H1 (cell line): ENCODE data around the gene UBE2H. TPM values are rescaled to one million over a fixed set of nuclear protein-coding genes. Genes with fewer than 3 reads are reported as not detected.

Experiments
- CTCF ChIA-PET: fragments of 300-600 bp; sonication (Branson Sonifier 250); formaldehyde crosslinking; loops from one replicate; lab custom pipeline; 2021; ENCODE audit not compliant: partially characterized antibody; lab: Charles Lee
- POLR2A ChIA-PET: fragments of 300-600 bp; sonication (Branson Sonifier 250); formaldehyde crosslinking; loops from one replicate; lab custom pipeline; 2021; ENCODE audit warnings: inconsistent platforms; ENCODE audit not compliant: partially characterized antibody; lab: Charles Lee
- DNase-seq, 2 experiments: peaks; one replicate each; pipeline versions ENCODE4 v3.0.0 to v3.0.0-alpha.2; 2010 to 2022; ENCODE audit warnings: low spot score in 2 of 2, low read depth in 1 of 2, mixed read lengths in 1 of 2
- FAIRE-seq: peaks from 2 replicates; lab custom pipeline; 2011; peaks lifted over from hg19 to GRCh38; lab: Jason Lieb, UNC
- H2AFZ ChIP-seq: 2 replicates; pipeline ENCODE4 v1.8.1; 2012; ENCODE audit warnings: low read length, inconsistent platforms
- H2AK5ac ChIP-seq: 2 replicates; pipeline ENCODE4 v1.6.1; 2013; ENCODE audit warnings: low read depth, low read length
- H2BK120ac ChIP-seq: replicated peaks from 2 replicates; pipeline ENCODE3; 2013; ENCODE audit warnings: low read depth, low read length, inconsistent platforms
- H2BK12ac ChIP-seq: 2 replicates; pipeline ENCODE4 v1.6.1; 2013; ENCODE audit warnings: low read depth, low read length
- H2BK15ac ChIP-seq: 2 replicates; pipeline ENCODE4 v1.6.1; 2013; ENCODE audit warnings: low read length
- H2BK20ac ChIP-seq: 2 replicates; pipeline ENCODE4 v1.6.1; 2013; ENCODE audit warnings: low read length
- H2BK5ac ChIP-seq: 2 replicates; pipeline ENCODE4 v1.6.1; 2013; ENCODE audit warnings: low read depth, low read length
- H3K14ac ChIP-seq: 2 replicates; pipeline ENCODE4 v1.6.1; 2013; ENCODE audit warnings: inconsistent platforms; ENCODE audit not compliant: insufficient read length
- H3K18ac ChIP-seq: 2 replicates; pipeline ENCODE4 v1.6.1; 2013; ENCODE audit warnings: low read length; ENCODE audit errors: extremely low read depth
- H3K23ac ChIP-seq: 2 replicates; pipeline ENCODE4 v1.6.1; 2013; ENCODE audit warnings: inconsistent platforms; ENCODE audit not compliant: insufficient read length
- H3K23me2 ChIP-seq: 2 replicates; pipeline ENCODE4 v1.6.1; 2013; ENCODE audit warnings: low read depth, low read length
- H3K27ac ChIP-seq: 2 replicates; pipeline ENCODE4 v1.6.1; 2011; ENCODE audit warnings: low read depth, low read length, inconsistent platforms
- H3K27me3 ChIP-seq, 4 experiments: replicated peaks in 1 of 4; 1 replicate in 1 of 4; 2 replicates in 3 of 4; pipeline versions ENCODE4 v1.6.1 to v1.8.1; 2011 to 2013; ENCODE audit warnings: low read length in 3 of 4, mild to moderate bottlenecking in 3 of 4, inconsistent platforms in 2 of 4, mixed read lengths in 2 of 4, moderate library complexity in 1 of 4; ENCODE audit not compliant: control insufficient read depth in 3 of 4, insufficient read depth in 3 of 4; ENCODE audit errors: extremely low read depth in 1 of 4
- H3K36me3 ChIP-seq, 4 experiments: 2 replicates each; pipeline versions ENCODE4 v1.6.1 to v1.8.1; 2011 to 2013; ENCODE audit warnings: mild to moderate bottlenecking in 4 of 4, low read length in 3 of 4, moderate library complexity in 2 of 4, control low read depth in 1 of 4, inconsistent platforms in 1 of 4; ENCODE audit not compliant: insufficient read depth in 4 of 4, control insufficient read depth in 2 of 4
- H3K4ac ChIP-seq: replicated peaks from 2 replicates; pipeline ENCODE3; 2013; ENCODE audit warnings: low read length, low read depth, mixed read lengths, inconsistent platforms; ENCODE audit not compliant: insufficient read length
- H3K4me1 ChIP-seq, 4 experiments: replicated peaks in 1 of 4; 1 replicate in 1 of 4; 2 replicates in 3 of 4; pipeline versions ENCODE4 v1.6.1 to v1.8.1; 2011 to 2013; ENCODE audit warnings: low read length in 3 of 4, inconsistent platforms in 2 of 4, mixed read lengths in 1 of 4; ENCODE audit not compliant: insufficient read depth in 4 of 4, control insufficient read depth in 3 of 4
- H3K4me2 ChIP-seq, 2 experiments: 2 replicates each; pipeline versions ENCODE4 v1.6.1 to v1.8.1; 2011 to 2013; ENCODE audit warnings: low read depth in 2 of 2, low read length in 2 of 2, control low read depth in 1 of 2, inconsistent platforms in 1 of 2, mild to moderate bottlenecking in 1 of 2; ENCODE audit not compliant: insufficient read depth in 1 of 2
- H3K4me3 ChIP-seq, 4 experiments: fragments of 200-600, 300-600 bp in 1 of 4; sonication (generic), shearing (Covaris generic), sonication (Bioruptor Twin) in 1 of 4; 2 replicates each; pipeline versions ENCODE4 v1.5.1 to v1.8.1; 2011 to 2016; ENCODE audit warnings: low read length in 4 of 4, low read depth in 3 of 4, control low read depth in 2 of 4, inconsistent platforms in 2 of 4, mild to moderate bottlenecking in 2 of 4, mixed read lengths in 1 of 4, moderate library complexity in 1 of 4; ENCODE audit not compliant: insufficient read depth in 2 of 4; ENCODE audit errors: extremely low read depth in 1 of 4
- H3K56ac ChIP-seq: replicated peaks from 2 replicates; pipeline ENCODE3; 2013; ENCODE audit warnings: low read depth, mild to moderate bottlenecking, mixed read lengths, low read length, inconsistent platforms; ENCODE audit not compliant: insufficient read length
- H3K79me1 ChIP-seq: 2 replicates; pipeline ENCODE4 v1.6.1; 2013; ENCODE audit warnings: low read depth, low read length, control low read depth
- H3K79me2 ChIP-seq, 2 experiments: 2 replicates each; pipeline versions ENCODE4 v1.6.1 to v1.8.1; 2012 to 2013; ENCODE audit warnings: low read length in 2 of 2, mild to moderate bottlenecking in 2 of 2, inconsistent platforms in 1 of 2; ENCODE audit not compliant: insufficient read depth in 2 of 2, control insufficient read depth in 1 of 2
- H3K9ac ChIP-seq, 4 experiments: replicated peaks in 1 of 4; 1 replicate in 1 of 4; 2 replicates in 3 of 4; pipeline versions ENCODE4 v1.6.1 to v1.8.1; 2011 to 2013; ENCODE audit warnings: low read depth in 3 of 4, low read length in 3 of 4, control low read depth in 2 of 4, mild to moderate bottlenecking in 2 of 4, moderate library complexity in 2 of 4, inconsistent platforms in 1 of 4; ENCODE audit errors: extremely low read depth in 1 of 4
- H3K9me3 ChIP-seq, 2 experiments: 2 replicates each; pipeline versions ENCODE4 v1.6.1 to v1.8.1; 2012 to 2013; ENCODE audit warnings: mild to moderate bottlenecking in 2 of 2, moderate library complexity in 2 of 2, control low read depth in 1 of 2, inconsistent platforms in 1 of 2, low read depth in 1 of 2, low read length in 1 of 2, mixed read lengths in 1 of 2; ENCODE audit not compliant: insufficient read depth in 2 of 2
- H4K20me1 ChIP-seq, 2 experiments: replicated peaks in 1 of 2; 2 replicates each; pipeline versions ENCODE3 to v1.8.1; 2011 to 2013; ENCODE audit warnings: inconsistent platforms in 2 of 2, low read length in 2 of 2, mild to moderate bottlenecking in 1 of 2; ENCODE audit not compliant: insufficient read depth in 2 of 2, control insufficient read depth in 1 of 2
- H4K5ac ChIP-seq: 2 replicates; pipeline ENCODE4 v1.6.1; 2013; ENCODE audit warnings: low read length, low read depth, mixed read lengths, inconsistent platforms; ENCODE audit not compliant: insufficient read length
- H4K8ac ChIP-seq: 2 replicates; pipeline ENCODE4 v1.8.0; 2013; ENCODE audit warnings: mild to moderate bottlenecking, moderate library complexity, low read length, inconsistent platforms; ENCODE audit not compliant: insufficient read depth; ENCODE audit errors: extremely low read depth
- H4K91ac ChIP-seq: replicated peaks from 2 replicates; pipeline ENCODE3; 2013; ENCODE audit warnings: low read length, mixed read lengths, inconsistent platforms; ENCODE audit not compliant: insufficient read length
- CREB1 ChIP-seq: IDR thresholded peaks from 2 replicates; pipeline ENCODE4 v1.6.1; 2012; ENCODE audit warnings: inconsistent platforms
- EZH2 ChIP-seq: fragments of 200-600 bp; sonication (generic); IDR thresholded peaks from 2 replicates; pipeline ENCODE4 v1.7.1; 2012; ENCODE audit warnings: low read depth, mild to moderate bottlenecking, moderate library complexity, low read length, inconsistent platforms; ENCODE audit not compliant: severe bottlenecking
- GABPA ChIP-seq: IDR thresholded peaks from 2 replicates; pipeline ENCODE4 v1.6.1; 2011; ENCODE audit warnings: mild to moderate bottlenecking, low read length, moderate library complexity, borderline replicate concordance; ENCODE audit not compliant: insufficient read depth
- JUN ChIP-seq: IDR thresholded peaks from 2 replicates; pipeline ENCODE4 v1.6.1; 2011; ENCODE audit warnings: low read depth, mild to moderate bottlenecking, improper control_type of control experiment, low read length
- JUND ChIP-seq: IDR thresholded peaks from 2 replicates; pipeline ENCODE4 v1.6.1; 2011; ENCODE audit warnings: mild to moderate bottlenecking, improper control_type of control experiment, low read length
- PHF8 ChIP-seq: fragments of 200-600 bp; sonication (generic); conservative IDR thresholded peaks from 2 replicates; pipeline ENCODE4 v1.7.1; 2012; ENCODE audit warnings: low read depth, mild to moderate bottlenecking, inconsistent platforms, low read length, moderate library complexity
- POLR2AphosphoS5 ChIP-seq: IDR thresholded peaks from 2 replicates; pipeline ENCODE4 v1.6.1; 2011; ENCODE audit warnings: low read depth, low read length
- RNF2 ChIP-seq: fragments of 200-900, 300-1000 bp; sonication (generic); IDR thresholded peaks from 2 replicates; pipeline ENCODE4 v1.7.1; 2016; ENCODE audit warnings: borderline replicate concordance, low read depth, mild to moderate bottlenecking, antibody characterized with exemption, low read length; ENCODE audit not compliant: poor library complexity, severe bottlenecking; ENCODE audit errors: missing control alignments
- SUZ12 ChIP-seq: fragments of 200-600 bp; sonication (generic); IDR thresholded peaks from 2 replicates; pipeline ENCODE4 v1.6.1; 2012; ENCODE audit warnings: mild to moderate bottlenecking, inconsistent platforms, low read length, moderate library complexity, mixed read lengths
- TAF7 ChIP-seq: optimal IDR thresholded peaks from 2 replicates; pipeline ENCODE3; 2011; ENCODE audit warnings: low read depth, mild to moderate bottlenecking, inconsistent platforms, low read length, moderate library complexity, borderline replicate concordance
- ZNF274 ChIP-seq: IDR thresholded peaks from 2 replicates; pipeline ENCODE4 v1.7.0; 2012; ENCODE audit warnings: low read length, borderline replicate concordance; ENCODE audit errors: extremely low read depth
- WGBS, 2 experiments: shearing (Covaris generic) in 1 of 2; methylation state at CpG; one replicate each; pipeline versions ENCODE4 v1.1.6 to v1.1.7; 2013 to 2015; ENCODE audit warnings: low lambda C conversion rate in 2 of 2, mixed read lengths in 2 of 2, inconsistent platforms in 1 of 2, low coverage in 1 of 2, missing lambda C conversion rate in 1 of 2; ENCODE audit not compliant: insufficient replicate concordance in 2 of 2, insufficient coverage in 1 of 2, insufficient read length in 1 of 2; ENCODE audit errors: extremely low coverage in 1 of 2, missing lambda C conversion rate in 1 of 2; 5-methylcytosine and 5-hydroxymethylcytosine counted together
- polyA plus RNA-seq, 7 experiments: library from polyadenylated mRNA; depleted of rRNA in 3 of 7; stranded (reverse) in 5 of 7; unstranded in 2 of 7; fragments of >200 nt in 5 of 7; fragments of 200-250 nt in 2 of 7; gene quantifications; 1 replicate in 5 of 7; 2 replicates in 1 of 7; 4 replicates in 1 of 7; pipeline versions ENCODE4 v1.2.1 to v1.2.3, GENCODE V29; 2011 to 2013; ENCODE audit warnings: missing spikeins in 2 of 7, mixed read lengths in 2 of 7
- total RNA-seq: library from RNA; stranded (reverse); fragmentation: NEBNext Ultra II Directional; extraction: Animal tissue kit (Norgen Biotek cat#: 25700); gene quantifications from 2 replicates; pipeline ENCODE4 v1.2.1, GENCODE V29; 2021

The UBE2H gene
- total and polyA plus RNA-seq, 2 of the 8 experiments (the other 6 are each of a cell fraction or from before 2014, with no cell fraction given): 30.6 to 62.2 TPM

DNA sequence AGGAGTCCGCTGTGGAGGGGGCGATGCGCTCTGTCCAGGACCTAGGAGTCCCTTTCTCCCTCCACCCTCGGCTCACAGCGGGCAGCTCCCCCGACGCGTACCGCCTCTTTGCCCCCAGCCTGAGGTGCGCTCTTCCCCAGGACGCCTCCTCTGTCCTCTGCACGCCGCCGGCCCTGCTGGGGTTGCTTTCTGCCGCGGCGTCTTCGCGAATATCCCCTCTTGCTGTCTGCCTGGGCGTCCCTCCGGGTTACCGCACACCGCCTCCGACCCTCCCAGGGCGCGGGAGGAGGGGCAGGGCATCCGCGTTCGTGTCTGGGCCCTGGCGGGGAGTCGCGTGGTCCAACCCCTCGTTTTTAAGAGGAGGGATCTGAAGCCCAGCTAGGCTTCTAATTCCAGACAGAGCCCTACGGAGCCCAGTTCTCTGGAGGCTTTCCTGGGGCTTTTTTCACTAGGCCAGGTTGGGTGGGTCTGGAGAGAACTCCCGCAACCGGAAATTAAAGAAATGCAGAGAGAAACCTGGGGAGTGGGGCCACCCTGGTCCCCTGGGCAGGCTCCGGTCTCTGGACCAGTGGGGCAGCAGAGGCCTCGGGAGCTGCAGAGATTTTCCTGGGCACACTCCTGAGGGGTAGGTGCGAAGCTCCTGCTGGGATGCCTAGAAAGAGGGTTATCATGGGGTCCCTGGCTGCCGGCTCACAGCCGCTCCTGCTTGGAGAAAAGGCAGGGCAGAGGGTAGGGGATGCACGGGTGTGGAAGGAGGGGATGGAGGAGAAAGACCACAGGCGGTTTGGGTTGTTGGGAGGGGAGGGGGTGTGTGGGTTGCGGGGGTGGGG is 166.9 kb downstream of the UBE2H start:
- WGBS, 2 experiments: 3% methylated on average over 40 of the region's 44 CpGs; no CpG with 5 or more reads in 1 of the 2 experiments
- Histone ChIP-seq H2BK5ac (no peak overlapping the region), H3K79me2 (no peaks in the 10 kb centered on the region), H2BK12ac (peak overlapping the region; percentile 68; the same call in 1 of the 2 replicates), H2BK120ac (no peak overlapping the region), H4K5ac (no peak overlapping the region), H3K4me2 (peak overlapping the region; percentile 66 to 69), H3K4me3 (peak overlapping the region in 3 of 4 experiments; percentile 1 to 48 (median 32); a peak in 5 of 8 replicates), H3K23ac (no peak overlapping the region), H3K18ac (no peak overlapping the region), H3K36me3 (peaks cover 0 to 3% (median 0%) of the 10 kb centered on the region in 4 experiments; a peak in 1 of 8 replicates), H3K9me3 (no peaks in the 10 kb centered on the region), H3K27ac (no peak overlapping the region), H4K20me1 (peaks cover 14 to 24% of the 10 kb centered on the region in 2 experiments), H3K27me3 (peaks cover 55 to 100% (median 95%) of the 10 kb centered on the region in 4 experiments), H3K9ac (no peak overlapping the region), H2AFZ (no peak overlapping the region), H2AK5ac (no peak overlapping the region), H4K91ac (no peak overlapping the region), H4K8ac (peak overlapping the region; percentile 53; the same call in 1 of the 2 replicates), H3K79me1 (no peaks in the 10 kb centered on the region), H3K23me2 (peaks cover 14% of the 10 kb centered on the region; the same call in 1 of the 2 replicates), H2BK15ac (no peak overlapping the region), H3K4me1 (peaks cover 6 to 40% (median 24%) of the 10 kb centered on the region in 4 experiments), H3K4ac (no peak overlapping the region), H3K14ac (no peak overlapping the region), H2BK20ac (no peak overlapping the region), H3K56ac (no peak overlapping the region)
- DNase-seq (no peak), FAIRE-seq (no peak)
- CTCF ChIA-PET: interaction anchor here (0.7 to 1.7 kb wide), 8 partner anchors 9 to 121 kb away, joined by 3 to 8 read pairs (median 3); no protein-coding TSS in a partner anchor
- POLR2A ChIA-PET: interaction anchor here (1.3 to 4.7 kb wide), 7 partner anchors 7 to 175 kb away, joined by 3 to 20 read pairs (median 4); partner anchors contain the start of gene NRF1
- TF ChIP-seq EZH2 (peak; percentile 74), PHF8 (no peak), JUND (no peak), TAF7 (no peak), SUZ12 (peak; percentile 86), GABPA (no peak), JUN (no peak), CREB1 (no peak), POLR2AphosphoS5 (no peak), RNF2 (no peak), ZNF274 (no peak)
